ENCODE measurements around the gene LAMA3. TPM values are rescaled to one million over a fixed set of nuclear protein-coding genes. Genes with fewer than 3 reads are reported as not detected.

Gene LAMA3
- polyA plus RNA-seq, 1 donor from 2014 or later: 3.4 TPM

DNA sequence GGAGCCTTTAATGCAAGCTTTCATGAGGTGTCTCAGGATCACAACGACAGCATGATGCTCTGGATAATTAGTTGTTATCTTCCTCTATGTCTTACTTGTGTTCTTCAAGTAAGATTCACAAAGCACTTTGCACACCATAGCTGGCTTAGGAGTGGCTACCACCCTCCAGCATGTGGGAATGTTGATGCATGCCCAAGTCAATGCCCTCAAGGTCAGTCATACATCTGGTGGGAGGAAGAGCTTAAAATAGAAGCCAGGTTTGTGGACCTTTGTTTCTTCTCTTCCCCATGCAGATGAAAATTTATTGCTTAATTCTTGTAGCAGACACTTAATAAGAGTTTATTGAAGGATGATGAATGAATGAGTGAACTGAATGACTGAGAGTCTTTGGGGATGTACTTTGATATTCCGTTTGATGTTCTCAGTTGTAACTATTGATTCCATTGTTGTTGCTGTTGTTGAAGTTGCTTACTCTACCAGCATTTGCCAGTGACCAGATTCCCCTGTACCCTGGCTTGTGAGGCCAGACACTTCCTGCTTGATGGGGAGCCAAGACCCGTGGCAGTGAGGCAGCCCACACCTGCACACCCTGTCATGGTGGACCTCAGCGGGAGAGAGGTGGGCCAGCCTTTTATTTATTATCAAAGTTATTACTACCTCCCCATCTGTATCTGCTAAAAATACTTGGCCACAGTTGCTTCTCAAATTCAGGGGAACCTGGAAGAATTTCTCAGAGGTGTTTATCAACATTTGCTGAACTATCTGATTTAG lies 137.8 kb downstream of the LAMA3 start:
- Histone ChIP-seq H3K79me2 (replicated peaks; ENCODE audit: insufficient read depth, low read length) (no peaks in the 10 kb centered on the region), H3K9ac (ENCODE audit: low read length) (no peak overlapping the region), H3K9me2 (ENCODE audit: insufficient read depth, low read length) (no peaks in the 10 kb centered on the region), H2AFZ (ENCODE audit: low read depth, low read length) (no peak overlapping the region), H4K20me1 (ENCODE audit: insufficient read depth) (no peaks in the 10 kb centered on the region), H3K4me3 (ENCODE audit: low read length) (no peak overlapping the region), H3K27ac (ENCODE audit: low read length) (peak overlapping the region; percentile 83), H3F3A (ENCODE audit: insufficient read depth, low read length, poor library complexity, severe bottlenecking) (no peaks in the 10 kb centered on the region), H3K9me3 (ENCODE audit: low read length) (no peaks in the 10 kb centered on the region), H3K36me3 (ENCODE audit: insufficient read depth, low read length) (no peaks in the 10 kb centered on the region), H3K4me2 (ENCODE audit: low read length) (no peak overlapping the region), H3K27me3 (ENCODE audit: insufficient read depth, low read depth, low read length) (no peaks in the 10 kb centered on the region)
- TF ChIP-seq EP300 (conservative IDR thresholded peaks at IDR 0.05; ENCODE audit: poor library complexity, severe bottlenecking) (no peak), SMC3 (conservative IDR thresholded peaks at IDR 0.05; ENCODE audit: poor library complexity) (no peak), CTCF (IDR thresholded peaks at IDR 0.05; ENCODE audit: poor library complexity, severe bottlenecking) (no peak), EZH2 (IDR thresholded peaks at IDR 0.05; ENCODE audit: borderline replicate concordance, insufficient read depth, low read length, poor library complexity, severe bottlenecking) (no peak), RAD21 (conservative IDR thresholded peaks at IDR 0.05) (no peak), TAF1 (IDR thresholded peaks at IDR 0.05; ENCODE audit: low read depth) (no peak), POLR2AphosphoS5 (IDR thresholded peaks at IDR 0.05) (no peak), MXI1 (conservative IDR thresholded peaks at IDR 0.05; ENCODE audit: poor library complexity, severe bottlenecking) (no peak)
- TF ChIP-seq, protein P1, sequence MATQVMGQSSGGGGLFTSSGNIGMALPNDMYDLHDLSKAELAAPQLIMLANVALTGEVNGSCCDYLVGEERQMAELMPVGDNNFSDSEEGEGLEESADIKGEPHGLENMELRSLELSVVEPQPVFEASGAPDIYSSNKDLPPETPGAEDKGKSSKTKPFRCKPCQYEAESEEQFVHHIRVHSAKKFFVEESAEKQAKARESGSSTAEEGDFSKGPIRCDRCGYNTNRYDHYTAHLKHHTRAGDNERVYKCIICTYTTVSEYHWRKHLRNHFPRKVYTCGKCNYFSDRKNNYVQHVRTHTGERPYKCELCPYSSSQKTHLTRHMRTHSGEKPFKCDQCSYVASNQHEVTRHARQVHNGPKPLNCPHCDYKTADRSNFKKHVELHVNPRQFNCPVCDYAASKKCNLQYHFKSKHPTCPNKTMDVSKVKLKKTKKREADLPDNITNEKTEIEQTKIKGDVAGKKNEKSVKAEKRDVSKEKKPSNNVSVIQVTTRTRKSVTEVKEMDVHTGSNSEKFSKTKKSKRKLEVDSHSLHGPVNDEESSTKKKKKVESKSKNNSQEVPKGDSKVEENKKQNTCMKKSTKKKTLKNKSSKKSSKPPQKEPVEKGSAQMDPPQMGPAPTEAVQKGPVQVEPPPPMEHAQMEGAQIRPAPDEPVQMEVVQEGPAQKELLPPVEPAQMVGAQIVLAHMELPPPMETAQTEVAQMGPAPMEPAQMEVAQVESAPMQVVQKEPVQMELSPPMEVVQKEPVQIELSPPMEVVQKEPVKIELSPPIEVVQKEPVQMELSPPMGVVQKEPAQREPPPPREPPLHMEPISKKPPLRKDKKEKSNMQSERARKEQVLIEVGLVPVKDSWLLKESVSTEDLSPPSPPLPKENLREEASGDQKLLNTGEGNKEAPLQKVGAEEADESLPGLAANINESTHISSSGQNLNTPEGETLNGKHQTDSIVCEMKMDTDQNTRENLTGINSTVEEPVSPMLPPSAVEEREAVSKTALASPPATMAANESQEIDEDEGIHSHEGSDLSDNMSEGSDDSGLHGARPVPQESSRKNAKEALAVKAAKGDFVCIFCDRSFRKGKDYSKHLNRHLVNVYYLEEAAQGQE (IDR thresholded peaks at IDR 0.05; ENCODE audit: borderline replicate concordance): no peak

DNA sequence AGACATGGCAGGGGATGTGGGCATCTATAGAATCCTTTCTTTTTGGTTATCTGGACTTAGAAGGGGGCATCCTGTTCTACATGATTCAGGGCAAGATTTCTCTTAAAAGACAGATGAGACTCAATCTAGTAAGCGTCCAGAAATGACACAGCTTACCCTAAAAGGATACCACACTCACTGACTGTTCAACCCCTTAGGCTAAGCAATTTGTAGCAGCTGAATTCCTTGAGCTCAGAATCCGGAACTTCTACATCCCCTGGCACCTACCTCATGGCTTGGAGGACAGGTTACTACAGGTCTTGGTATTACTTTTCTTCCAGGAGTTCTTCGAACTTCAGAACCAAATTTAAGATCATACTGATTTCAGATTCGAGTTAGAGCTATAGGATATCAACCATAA lies 138.4 kb downstream of the LAMA3 start:
- Histone ChIP-seq H3F3A (ENCODE audit: insufficient read depth, low read length, poor library complexity, severe bottlenecking) (no peaks in the 10 kb centered on the region), H3K9ac (ENCODE audit: low read length) (no peak overlapping the region), H4K20me1 (ENCODE audit: insufficient read depth) (no peaks in the 10 kb centered on the region), H3K79me2 (replicated peaks; ENCODE audit: insufficient read depth, low read length) (no peaks in the 10 kb centered on the region), H3K27ac (ENCODE audit: low read length) (no peak overlapping the region), H3K4me2 (ENCODE audit: low read length) (no peak overlapping the region), H3K27me3 (ENCODE audit: insufficient read depth, low read depth, low read length) (no peaks in the 10 kb centered on the region), H3K9me3 (ENCODE audit: low read length) (no peaks in the 10 kb centered on the region), H3K9me2 (ENCODE audit: insufficient read depth, low read length) (no peaks in the 10 kb centered on the region), H3K36me3 (ENCODE audit: insufficient read depth, low read length) (no peaks in the 10 kb centered on the region), H2AFZ (ENCODE audit: low read depth, low read length) (no peak overlapping the region), H3K4me3 (ENCODE audit: low read length) (no peak overlapping the region)
- TF ChIP-seq POLR2AphosphoS5 (IDR thresholded peaks at IDR 0.05) (no peak), SMC3 (conservative IDR thresholded peaks at IDR 0.05; ENCODE audit: poor library complexity) (no peak), TAF1 (IDR thresholded peaks at IDR 0.05; ENCODE audit: low read depth) (no peak), MXI1 (conservative IDR thresholded peaks at IDR 0.05; ENCODE audit: poor library complexity, severe bottlenecking) (no peak), EP300 (conservative IDR thresholded peaks at IDR 0.05; ENCODE audit: poor library complexity, severe bottlenecking) (no peak), RAD21 (conservative IDR thresholded peaks at IDR 0.05) (no peak), EZH2 (IDR thresholded peaks at IDR 0.05; ENCODE audit: borderline replicate concordance, insufficient read depth, low read length, poor library complexity, severe bottlenecking) (no peak), CTCF (IDR thresholded peaks at IDR 0.05; ENCODE audit: poor library complexity, severe bottlenecking) (no peak)
- TF ChIP-seq, protein P1 (IDR thresholded peaks at IDR 0.05; ENCODE audit: borderline replicate concordance): no peak
